ENCODE measurements around the gene SLC25A36.
A peak's percentile ranks its signal among the peaks of the same experiment; 100 is the strongest.

SLC25A36 gene

DNA sequence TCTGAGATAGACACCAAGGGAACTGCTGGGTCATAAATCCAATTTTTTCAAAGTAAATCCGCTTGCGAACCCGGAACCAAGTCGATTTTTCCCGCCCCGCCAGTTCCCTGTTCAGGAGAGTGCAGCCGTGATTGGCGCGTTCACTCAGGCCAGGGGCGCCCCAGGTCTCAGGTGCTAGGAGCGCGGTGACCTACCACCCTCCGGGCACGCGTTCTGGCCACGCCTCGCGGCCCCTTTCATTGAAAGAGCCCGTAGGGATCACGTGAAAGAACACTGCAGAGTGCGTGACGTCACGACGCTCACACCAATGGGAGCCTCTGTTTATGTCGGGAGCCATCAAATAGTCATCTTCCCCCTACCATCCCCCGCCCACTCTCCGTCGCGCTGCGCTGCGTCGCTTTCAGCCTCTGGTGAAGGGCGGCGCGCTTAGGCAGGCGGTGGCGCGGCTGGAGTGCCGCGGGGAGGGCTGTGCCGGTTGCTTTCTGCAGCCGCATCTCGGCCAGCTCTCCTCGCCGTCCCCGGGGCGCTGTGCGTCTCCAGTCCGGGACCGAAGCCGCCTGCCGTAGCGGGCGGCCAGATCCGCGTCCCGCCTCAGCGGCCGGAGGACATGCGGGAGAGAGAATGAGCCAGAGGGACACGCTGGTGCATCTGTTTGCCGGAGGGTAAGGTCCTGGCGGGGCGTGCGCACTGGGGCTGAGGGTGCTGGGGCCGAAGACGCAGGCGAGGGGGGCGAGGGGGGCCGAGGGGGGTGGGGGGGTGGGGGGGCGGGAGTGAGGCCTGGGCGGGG is at the start of gene SLC25A36:
TSS of gene SLC25A36 (plus strand) at position 403 of the 787 bp plus-strand sequence. CDS start at position 622, 219 bp downstream.
- DNase-seq (ENCODE audit: low read depth in 2 of 2): peak; percentile 94 to 95

GRCh38 chr3:140896997-140897396 is 44.6 kb upstream of the SLC25A36 start:
- no peak for DNase-seq (ENCODE audit: low read depth in 2 of 2)

- no peak for DNase-seq (ENCODE audit: low read depth in 2 of 2)
These were observed 43.1 kb upstream of the SLC25A36 start for GRCh38 chr3:140898340-140899180.

- DNase-seq (ENCODE audit: low read depth in 2 of 2): no peak
These were observed 42.3 kb upstream of the SLC25A36 start for GRCh38 chr3:140899363-140899762.

- DNase-seq (ENCODE audit: low read depth in 2 of 2): no peak
These were observed 38.8 kb upstream of the SLC25A36 start for GRCh38 chr3:140902791-140903190.

GRCh38 chr3:140903196-140903595 is 38.4 kb upstream of the SLC25A36 start:
- DNase-seq (ENCODE audit: low read depth in 2 of 2): no peak

- no peak for DNase-seq (ENCODE audit: low read depth in 2 of 2)
These were observed 37.1 kb upstream of the SLC25A36 start for GRCh38 chr3:140904521-140904920.

- no peak for DNase-seq (ENCODE audit: low read depth in 2 of 2)
These were observed 36.1 kb upstream of the SLC25A36 start for GRCh38 chr3:140905559-140905958.

GRCh38 chr3:140906785-140907184 is 34.9 kb upstream of the SLC25A36 start:
- no peak for DNase-seq (ENCODE audit: low read depth in 2 of 2)

- DNase-seq (ENCODE audit: low read depth in 2 of 2): no peak
These were observed 30.8 kb upstream of the SLC25A36 start for GRCh38 chr3:140910860-140911259.

- DNase-seq (ENCODE audit: low read depth in 2 of 2): no peak
These were observed 29.8 kb upstream of the SLC25A36 start for GRCh38 chr3:140911822-140912221.

GRCh38 chr3:140913728-140914127 is 27.9 kb upstream of the SLC25A36 start:
- DNase-seq (ENCODE audit: low read depth in 2 of 2): no peak

DNA sequence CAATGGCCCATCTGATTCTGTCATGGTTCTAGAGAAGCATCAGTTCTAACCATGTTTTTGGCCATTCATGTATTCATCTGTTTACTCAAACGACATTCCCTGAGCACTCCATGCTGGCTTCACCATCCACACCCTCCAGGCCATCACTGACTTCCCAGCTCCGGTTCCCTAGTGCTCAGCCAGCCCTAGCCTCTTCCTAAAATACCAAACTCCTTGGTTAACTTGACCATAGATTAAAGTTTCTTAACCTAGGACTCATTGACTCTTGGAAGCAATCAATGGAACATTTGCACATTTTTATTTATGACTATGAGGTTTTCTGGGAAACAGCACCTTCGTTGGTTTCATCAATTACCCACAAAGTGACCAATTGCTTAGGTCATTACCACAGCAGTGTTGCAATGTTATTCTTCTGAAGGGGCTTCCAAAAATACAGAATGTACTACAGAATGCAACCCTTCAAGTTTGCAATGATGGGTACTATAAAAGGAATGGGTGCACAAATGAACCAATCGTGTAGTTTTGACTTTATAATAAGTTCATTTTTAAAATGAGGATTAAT is 27.2 kb upstream of the SLC25A36 start:
- no peak for DNase-seq (ENCODE audit: low read depth in 2 of 2)

- no peak for DNase-seq (ENCODE audit: low read depth in 2 of 2)
These were observed 25.0 kb upstream of the SLC25A36 start for GRCh38 chr3:140916603-140917002.

GRCh38 chr3:140917772-140918171 is 23.9 kb upstream of the SLC25A36 start:
- no peak for DNase-seq (ENCODE audit: low read depth in 2 of 2)

DNA sequence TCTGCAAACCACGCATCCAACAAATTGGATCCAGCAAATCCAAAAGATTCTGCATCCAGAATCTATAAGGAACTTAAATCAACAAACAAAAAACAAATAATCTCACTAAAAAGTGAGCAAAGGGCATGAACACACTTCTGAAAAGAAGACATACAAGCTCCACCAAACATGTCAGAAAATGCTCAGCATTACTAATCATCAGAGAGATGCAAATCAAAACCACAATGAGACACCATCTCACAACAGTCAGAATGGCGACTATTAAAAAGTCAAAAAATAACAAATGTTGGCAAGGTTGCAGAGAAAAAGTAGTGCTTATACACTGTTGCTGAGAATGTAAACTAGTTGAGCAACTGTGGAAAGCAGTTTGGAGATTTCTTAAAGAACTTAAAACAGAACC is 21.6 kb upstream of the SLC25A36 start:
- DNase-seq (ENCODE audit: low read depth in 2 of 2): no peak

GRCh38 chr3:140922634-140923033 is 19.0 kb upstream of the SLC25A36 start:
- DNase-seq (ENCODE audit: low read depth in 2 of 2): no peak

- no peak for DNase-seq (ENCODE audit: low read depth in 2 of 2)
These were observed 17.4 kb upstream of the SLC25A36 start for GRCh38 chr3:140924097-140924873.

GRCh38 chr3:140927279-140928069 is 14.2 kb upstream of the SLC25A36 start:
- DNase-seq (ENCODE audit: low read depth in 2 of 2): no peak

GRCh38 chr3:140929446-140929845 is 12.2 kb upstream of the SLC25A36 start:
- no peak for DNase-seq (ENCODE audit: low read depth in 2 of 2)

DNA sequence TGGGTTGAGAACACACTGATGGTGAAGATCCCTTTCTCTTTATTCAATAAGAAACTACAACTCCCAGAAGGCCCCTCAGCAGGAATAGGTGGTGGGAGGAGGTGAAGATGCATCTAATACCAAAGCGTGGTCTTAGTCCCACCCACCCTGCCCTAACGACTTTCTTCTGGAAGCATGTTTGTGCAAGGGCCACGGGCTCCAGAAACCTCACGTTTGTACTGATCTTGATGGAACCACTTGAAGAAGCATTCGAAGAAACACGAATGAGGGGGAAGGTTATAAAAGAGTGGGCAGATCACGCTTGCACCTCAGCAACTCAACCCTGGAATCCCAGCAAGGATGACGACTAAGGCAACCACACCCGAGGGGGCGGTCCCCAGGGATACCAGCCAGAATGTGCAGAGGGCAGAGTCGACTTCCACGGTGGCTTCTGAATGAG is 10.6 kb upstream of the SLC25A36 start:
- no peak for DNase-seq (ENCODE audit: low read depth in 2 of 2)
